ENCODE results near the gene LEMD1. TPM values are rescaled to one million over a fixed set of nuclear protein-coding genes. Genes with fewer than 3 reads are reported as not detected.
A peak's percentile ranks its signal among the peaks of the same experiment; 100 is the strongest.

The LEMD1 gene
- total RNA-seq, result not detected

GRCh38 chr1:205421798-205422197 lies at the start of gene LEMD1:
Gene LEMD1, minus strand, starts transcription at chr1:205422056. Its CDS starts 1,520 bp downstream, at chr1:205420536.
- intact Hi-C loops (cut with DNase I), result loop anchor here (10.0 kb wide), 1 partner anchor 67 kb away; the partner anchor contains the start of gene KLHDC8A
- no peak for ATAC-seq
- no peak for DNase-seq (ENCODE audit: low spot score)

GRCh38 chr1:205470131-205470530 lies 48.3 kb upstream of the LEMD1 start:
- intact Hi-C loops (cut with DNase I), result no loop called here
- ATAC-seq, result no peak
- no peak for DNase-seq (ENCODE audit: low spot score)

- intact Hi-C loops (cut with DNase I), result no loop called here
- ATAC-seq, result peak; percentile 34
- no peak for DNase-seq (ENCODE audit: low spot score)
Observed at GRCh38 chr1:205466595-205467220, 44.9 kb upstream of the LEMD1 start.

GRCh38 chr1:205465392-205465791 lies 43.5 kb upstream of the LEMD1 start:
- no peak for DNase-seq (ENCODE audit: low spot score)
- ATAC-seq, result no peak
- intact Hi-C loops (cut with DNase I), result no loop called here

GRCh38 chr1:205458777-205459566 lies 37.1 kb upstream of the LEMD1 start:
- ATAC-seq (peak; percentile 64), DNase-seq (ENCODE audit: low spot score) (no peak)
- intact Hi-C loops (cut with DNase I), result no loop called here

GRCh38 chr1:205456868-205457745 lies 35.3 kb upstream of the LEMD1 start:
- ATAC-seq, result no peak
- intact Hi-C loops (cut with DNase I), result loop anchor here (1.0 kb wide), 1 partner anchor 21 kb away; no protein-coding TSS in a partner anchor
- DNase-seq (ENCODE audit: low spot score), result no peak

GRCh38 chr1:205456383-205456867 lies 34.6 kb upstream of the LEMD1 start:
- intact Hi-C loops (cut with DNase I), result no loop called here
- no peak for DNase-seq (ENCODE audit: low spot score)
- no peak for ATAC-seq

GRCh38 chr1:205455581-205456382 lies 33.9 kb upstream of the LEMD1 start, which contains the start of gene BLACAT1:
Gene BLACAT1, minus strand, starts transcription at chr1:205456045.
- DNase-seq (ENCODE audit: low spot score) (no peak), ATAC-seq (no peak)
- intact Hi-C loops (cut with DNase I), result no loop called here

- intact Hi-C loops (cut with DNase I), result no loop called here
- DNase-seq (ENCODE audit: low spot score), result no peak
- no peak for ATAC-seq
Observed at GRCh38 chr1:205454903-205455335, 33.1 kb upstream of the LEMD1 start.

GRCh38 chr1:205453466-205453865 lies 31.6 kb upstream of the LEMD1 start:
- no peak for ATAC-seq
- intact Hi-C loops (cut with DNase I), result no loop called here
- DNase-seq (ENCODE audit: low spot score), result no peak

- DNase-seq (ENCODE audit: low spot score) (no peak), ATAC-seq (no peak)
- intact Hi-C loops (cut with DNase I), result no loop called here
Observed at GRCh38 chr1:205452933-205453332, 31.1 kb upstream of the LEMD1 start.

- intact Hi-C loops (cut with DNase I), result no loop called here
Observed at GRCh38 chr1:205452364-205452763, 30.5 kb upstream of the LEMD1 start.

GRCh38 chr1:205451759-205452164 lies 29.9 kb upstream of the LEMD1 start:
- DNase-seq (ENCODE audit: low spot score) (no peak), ATAC-seq (no peak)
- intact Hi-C loops (cut with DNase I), result no loop called here

More at GRCh38 chr1:205452364-205452763, 30.5 kb upstream of the LEMD1 start:
- no peak for ATAC-seq
- no peak for DNase-seq (ENCODE audit: low spot score)

GRCh38 chr1:205451202-205451601 lies 29.3 kb upstream of the LEMD1 start:
- ATAC-seq, result no peak

GRCh38 chr1:205450448-205450847 lies 28.6 kb upstream of the LEMD1 start:
- ATAC-seq, result no peak
- DNase-seq (ENCODE audit: low spot score), result no peak

More at GRCh38 chr1:205451202-205451601, 29.3 kb upstream of the LEMD1 start:
- intact Hi-C loops (cut with DNase I), result no loop called here
- DNase-seq (ENCODE audit: low spot score), result no peak

GRCh38 chr1:205449750-205450443 lies 28.0 kb upstream of the LEMD1 start:
- ATAC-seq (no peak), DNase-seq (ENCODE audit: low spot score) (no peak)
- intact Hi-C loops (cut with DNase I), result no loop called here

More at GRCh38 chr1:205450448-205450847, 28.6 kb upstream of the LEMD1 start:
- intact Hi-C loops (cut with DNase I), result no loop called here

GRCh38 chr1:205449254-205449749 lies 27.4 kb upstream of the LEMD1 start:
- no peak for DNase-seq (ENCODE audit: low spot score)
- intact Hi-C loops (cut with DNase I), result no loop called here
- no peak for ATAC-seq
